ENCODE measurements around the gene FDXR. TPM values are rescaled to one million over a fixed set of nuclear protein-coding genes. Genes with fewer than 3 reads are reported as not detected.

FDXR gene
- total and polyA plus RNA-seq, 2 donors (not counting 1 experiment from before 2014, with no cell fraction given), result 4.6 to 7.0 TPM

- Histone ChIP-seq H4K20me1 (ENCODE audit: control insufficient read depth, insufficient read depth, low read length, poor library complexity, severe bottlenecking) (no peaks in the 10 kb centered on the region), H3K36me3 (replicated peaks in 1 of 2; ENCODE audit: control extremely low read depth in 1 of 2, control insufficient read depth in 1 of 2, extremely low read depth in 1 of 2, insufficient read depth in 2 of 2, low read length in 1 of 2) (no peaks in the 10 kb centered on the region), H3K4me1 (ENCODE audit: control insufficient read depth in 2 of 2, insufficient read depth in 2 of 2, low read length in 2 of 2) (peaks cover 11 to 22% of the 10 kb centered on the region in 2 donors), H3K4me2 (replicated peaks; ENCODE audit: low read depth, low read length, poor library complexity, severe bottlenecking) (no peak overlapping the region), H3K79me2 (ENCODE audit: control insufficient read depth, insufficient read depth, low read length) (no peaks in the 10 kb centered on the region), H2AFZ (ENCODE audit: insufficient read depth, low read depth, low read length, poor library complexity, severe bottlenecking) (no peak overlapping the region), H3K27ac (ENCODE audit: low read length in 2 of 2) (no peak overlapping the region), H3K27me3 (replicated peaks in 1 of 4; ENCODE audit: control extremely low read depth in 1 of 4, control insufficient read depth in 3 of 4, insufficient read depth in 4 of 4, low read length in 3 of 4) (peaks cover 0 to 80% (median 37%) of the 10 kb centered on the region in 4 experiments), H3K4me3 (ENCODE audit: control extremely low read depth in 1 of 5, extremely low read depth in 1 of 5, insufficient read depth in 1 of 5, low read depth in 2 of 5, low read length in 4 of 5) (no peak overlapping the region), H3K9ac (ENCODE audit: low read length) (no peak overlapping the region), H3K9me3 (ENCODE audit: control extremely low read depth in 1 of 3, control insufficient read depth in 2 of 3, insufficient read depth in 1 of 3, low read length in 2 of 3) (peaks cover 0 to 14% (median 0%) of the 10 kb centered on the region in 3 donors)
- Mint-ChIP-seq H3K27me3 (peaks cover 73% of the 10 kb centered on the region), H3K4me1 (peaks cover 11% of the 10 kb centered on the region), H3K27ac (no peak overlapping the region), H3K4me3 (no peak overlapping the region), H3K9me3 (ENCODE audit: insufficient read depth) (no peaks in the 10 kb centered on the region)
- ChIA-PET CTCF (interaction anchor here (1.2 kb wide), 1 partner anchor 11 kb away, joined by 3 read pairs; no protein-coding TSS in a partner anchor), POLR2A (no interaction called here)
- intact Hi-C loops (cut with micrococcal nuclease), result no loop called here
- ATAC-seq (ENCODE audit: low read depth) (no peak), DNase-seq (no peak)
- 86% methylated on average over 15 of the region's 17 CpGs for WGBS (ENCODE audit: insufficient coverage)
- TF ChIP-seq CTCF (IDR thresholded peaks at IDR 0.05) (no peak), EZH2 (IDR thresholded peaks at IDR 0.05; ENCODE audit: borderline replicate concordance, insufficient read depth, low read depth, low read length, poor library complexity, severe bottlenecking) (no peak)
Measured at GRCh38 chr17:74854792-74855191, 18.0 kb downstream of the FDXR start.

- H3K9ac ChIP-seq (ENCODE audit: low read length), result no peak overlapping the region
- no peak overlapping the region for H3K4me2 ChIP-seq (replicated peaks; ENCODE audit: low read depth, low read length, poor library complexity, severe bottlenecking)
- Mint-ChIP-seq H3K27ac (no peak overlapping the region), H3K4me1 (peaks cover 6% of the 10 kb centered on the region), H3K4me3 (no peak overlapping the region), H3K9me3 (ENCODE audit: insufficient read depth) (no peaks in the 10 kb centered on the region), H3K27me3 (peaks cover 69% of the 10 kb centered on the region)
- ATAC-seq (ENCODE audit: low read depth) (no peak), DNase-seq (no peak)
- no peaks in the 10 kb centered on the region for H3K36me3 ChIP-seq (replicated peaks in 1 of 2; ENCODE audit: control extremely low read depth in 1 of 2, control insufficient read depth in 1 of 2, extremely low read depth in 1 of 2, insufficient read depth in 2 of 2, low read length in 1 of 2)
- H2AFZ ChIP-seq (ENCODE audit: insufficient read depth, low read depth, low read length, poor library complexity, severe bottlenecking), result no peak overlapping the region
- no peaks in the 10 kb centered on the region for H3K79me2 ChIP-seq (ENCODE audit: control insufficient read depth, insufficient read depth, low read length)
- CTCF ChIA-PET, result interaction anchor here (1.1 kb wide), 1 partner anchor 13 kb away, joined by 3 read pairs; no protein-coding TSS in a partner anchor
- H4K20me1 ChIP-seq (ENCODE audit: control insufficient read depth, insufficient read depth, low read length, poor library complexity, severe bottlenecking), result no peaks in the 10 kb centered on the region
- peaks cover 0 to 72% (median 29%) of the 10 kb centered on the region in 4 experiments for H3K27me3 ChIP-seq (replicated peaks in 1 of 4; ENCODE audit: control extremely low read depth in 1 of 4, control insufficient read depth in 3 of 4, insufficient read depth in 4 of 4, low read length in 3 of 4)
- no peak overlapping the region for H3K4me3 ChIP-seq (ENCODE audit: control extremely low read depth in 1 of 5, extremely low read depth in 1 of 5, insufficient read depth in 1 of 5, low read depth in 2 of 5, low read length in 4 of 5)
- TF ChIP-seq CTCF (IDR thresholded peaks at IDR 0.05) (no peak), EZH2 (IDR thresholded peaks at IDR 0.05; ENCODE audit: borderline replicate concordance, insufficient read depth, low read depth, low read length, poor library complexity, severe bottlenecking) (no peak)
- H3K9me3 ChIP-seq (ENCODE audit: control extremely low read depth in 1 of 3, control insufficient read depth in 2 of 3, insufficient read depth in 1 of 3, low read length in 2 of 3), result peaks cover 0 to 8% (median 0%) of the 10 kb centered on the region in 3 donors
- WGBS (ENCODE audit: insufficient coverage), result 84% methylated on average over 7 of the region's 8 CpGs
- intact Hi-C loops (cut with micrococcal nuclease), result no loop called here
- H3K27ac ChIP-seq (ENCODE audit: low read length in 2 of 2), result no peak overlapping the region
- POLR2A ChIA-PET, result no interaction called here
- peaks cover 6 to 16% of the 10 kb centered on the region in 2 donors for H3K4me1 ChIP-seq (ENCODE audit: control insufficient read depth in 2 of 2, insufficient read depth in 2 of 2, low read length in 2 of 2)
Measured at GRCh38 chr17:74853669-74854068, 19.1 kb downstream of the FDXR start.
